Hepatocyte (in vitro differentiated cells): Measurements from ENCODE around the gene SH3BP4. TPM values are rescaled to one million over a fixed set of nuclear protein-coding genes. Genes with fewer than 3 reads are reported as not detected.
"Not testable (repeated sequence)": the region's sequence is repeated elsewhere in the genome, so short reads cannot be mapped to it uniquely, and the experiment has no call there.

Source experiments
- DNase-seq: peaks from one replicate; pipeline ENCODE4 v3.0.0-alpha.2; 2016; ENCODE audit warnings: low spot score
- H2AFZ ChIP-seq: fragments of 200-600 bp; sonication (generic); 2 replicates; pipeline ENCODE4 v1.6.0; 2016; ENCODE audit warnings: antibody characterized with exemption, mild to moderate bottlenecking
- H3K27ac ChIP-seq: fragments of 200-600 bp; sonication (generic); 2 replicates; pipeline ENCODE4 v1.5.1; 2016; ENCODE audit warnings: mild to moderate bottlenecking
- H3K27me3 ChIP-seq: fragments of 200-600 bp; sonication (generic); 2 replicates; pipeline ENCODE4 v1.6.1; 2016
- H3K36me3 ChIP-seq: fragments of 200-600 bp; sonication (generic); replicated peaks from 2 replicates; pipeline ENCODE4 v1.5.1; 2016; ENCODE audit warnings: low read depth; ENCODE audit not compliant: insufficient read depth
- H3K4me1 ChIP-seq: fragments of 200-600 bp; sonication (generic); 2 replicates; pipeline ENCODE4 v1.5.1; 2016; ENCODE audit warnings: mild to moderate bottlenecking, moderate library complexity; ENCODE audit not compliant: insufficient read depth
- H3K4me2 ChIP-seq: fragments of 200-600 bp; sonication (generic); 2 replicates; pipeline ENCODE4 v1.6.0; 2016
- H3K4me3 ChIP-seq: fragments of 200-600 bp; sonication (generic); 2 replicates; pipeline ENCODE4 v1.5.1; 2016; ENCODE audit warnings: mild to moderate bottlenecking
- H3K79me2 ChIP-seq: fragments of 200-600 bp; sonication (generic); 2 replicates; pipeline ENCODE4 v1.6.0; 2017; ENCODE audit warnings: mild to moderate bottlenecking
- H3K9me2 ChIP-seq: fragments of 200-600 bp; sonication (generic); replicated peaks from 2 replicates; pipeline ENCODE4 v1.6.0; 2017; ENCODE audit warnings: mild to moderate bottlenecking; ENCODE audit not compliant: insufficient read depth
- H3K9me3 ChIP-seq: fragments of 200-600 bp; sonication (generic); 2 replicates; pipeline ENCODE4 v1.5.1; 2016; ENCODE audit warnings: low read depth, mild to moderate bottlenecking
- H4K20me1 ChIP-seq: fragments of 200-600 bp; sonication (generic); 2 replicates; pipeline ENCODE4 v1.6.0; 2016; ENCODE audit warnings: mild to moderate bottlenecking; ENCODE audit not compliant: insufficient read depth, poor library complexity, severe bottlenecking
- EZH2 ChIP-seq: fragments of 200-600 bp; sonication (generic); IDR thresholded peaks from 2 replicates; pipeline ENCODE4 v1.6.1; 2016; ENCODE audit warnings: antibody characterized with exemption, mild to moderate bottlenecking, borderline replicate concordance
- EZH2phosphoT487 ChIP-seq: fragments of 200-600 bp; sonication (generic); IDR thresholded peaks from one replicate; pipeline ENCODE4 v1.6.1; 2018; ENCODE audit warnings: antibody characterized with exemption, mild to moderate bottlenecking, low read depth, moderate library complexity; ENCODE audit not compliant: unreplicated experiment, severe bottlenecking
- WGBS: methylation state at CpG from one replicate; pipeline ENCODE4 v1.1.6; 2016; ENCODE audit warnings: low lambda C conversion rate; ENCODE audit errors: missing lambda C conversion rate; 5-methylcytosine and 5-hydroxymethylcytosine counted together
- polyA plus RNA-seq: library from polyadenylated mRNA; unstranded; fragments of >200 nt; fragmentation: Nextera tagmentation; extraction: Ambion mirVana; gene quantifications from 2 replicates; pipeline ENCODE4 v1.2.1, GENCODE V29; 2016
- total RNA-seq: library from RNA; depleted of rRNA; stranded (reverse); fragments of >200 nt; gene quantifications from 2 replicates; pipeline ENCODE4 v1.2.3, GENCODE V29; 2014
- TF ChIP-seq, protein P1 (sequence below): fragments of 200-600 bp; sonication (generic); IDR thresholded peaks from 2 replicates; pipeline ENCODE4 v1.5.1; 2016; ENCODE audit warnings: antibody characterized with exemption, mild to moderate bottlenecking; ENCODE audit not compliant: poor library complexity

Gene SH3BP4
- total and polyA plus RNA-seq, 2 experiments from 2014 or later, result 23.3 to 32.0 TPM

GRCh38 chr2:235017441-235017840 is 65.6 kb downstream of the SH3BP4 start:
- TF ChIP-seq EZH2, result no peak
- no peaks in the 10 kb centered on the region for H3K36me3 ChIP-seq
- DNase-seq, result no peak
- H2AFZ ChIP-seq, result no peak overlapping the region
- no peak overlapping the region for H3K4me2 ChIP-seq
- H3K27me3 ChIP-seq, result no peaks in the 10 kb centered on the region
- no peak overlapping the region for H3K4me3 ChIP-seq
- peaks cover 89% of the 10 kb centered on the region for H3K79me2 ChIP-seq
- no peaks in the 10 kb centered on the region for H3K9me2 ChIP-seq
- no peaks in the 10 kb centered on the region for H4K20me1 ChIP-seq
- H3K9me3 ChIP-seq, result no peaks in the 10 kb centered on the region
- no peak overlapping the region for H3K27ac ChIP-seq
- WGBS, result 68% methylated on average over 4 of the region's 4 CpGs
- H3K4me1 ChIP-seq, result no peaks in the 10 kb centered on the region

- Histone ChIP-seq H3K9me3 (no peaks in the 10 kb centered on the region), H3K36me3 (no peaks in the 10 kb centered on the region), H3K4me3 (no peak overlapping the region), H4K20me1 (no peaks in the 10 kb centered on the region), H3K27ac (no peak overlapping the region), H2AFZ (no peak overlapping the region), H3K4me1 (peaks cover 3% of the 10 kb centered on the region), H3K27me3 (no peaks in the 10 kb centered on the region), H3K9me2 (no peaks in the 10 kb centered on the region), H3K4me2 (no peak overlapping the region), H3K79me2 (peaks cover 88% of the 10 kb centered on the region)
- 100% methylated on average over 6 of the region's 6 CpGs for WGBS
- TF ChIP-seq EZH2 (no peak), EZH2phosphoT487 (no peak)
- TF ChIP-seq, protein P1, sequence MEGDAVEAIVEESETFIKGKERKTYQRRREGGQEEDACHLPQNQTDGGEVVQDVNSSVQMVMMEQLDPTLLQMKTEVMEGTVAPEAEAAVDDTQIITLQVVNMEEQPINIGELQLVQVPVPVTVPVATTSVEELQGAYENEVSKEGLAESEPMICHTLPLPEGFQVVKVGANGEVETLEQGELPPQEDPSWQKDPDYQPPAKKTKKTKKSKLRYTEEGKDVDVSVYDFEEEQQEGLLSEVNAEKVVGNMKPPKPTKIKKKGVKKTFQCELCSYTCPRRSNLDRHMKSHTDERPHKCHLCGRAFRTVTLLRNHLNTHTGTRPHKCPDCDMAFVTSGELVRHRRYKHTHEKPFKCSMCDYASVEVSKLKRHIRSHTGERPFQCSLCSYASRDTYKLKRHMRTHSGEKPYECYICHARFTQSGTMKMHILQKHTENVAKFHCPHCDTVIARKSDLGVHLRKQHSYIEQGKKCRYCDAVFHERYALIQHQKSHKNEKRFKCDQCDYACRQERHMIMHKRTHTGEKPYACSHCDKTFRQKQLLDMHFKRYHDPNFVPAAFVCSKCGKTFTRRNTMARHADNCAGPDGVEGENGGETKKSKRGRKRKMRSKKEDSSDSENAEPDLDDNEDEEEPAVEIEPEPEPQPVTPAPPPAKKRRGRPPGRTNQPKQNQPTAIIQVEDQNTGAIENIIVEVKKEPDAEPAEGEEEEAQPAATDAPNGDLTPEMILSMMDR, result no peak
- no peak for DNase-seq
These were observed 67.0 kb downstream of the SH3BP4 start for GRCh38 chr2:235018838-235019237.

GRCh38 chr2:235020141-235020540 is 68.3 kb downstream of the SH3BP4 start:
- not testable (repeated sequence) for DNase-seq, H3K9me3 ChIP-seq, H3K9me2 ChIP-seq, H3K4me2 ChIP-seq, H3K4me3 ChIP-seq, H2AFZ ChIP-seq, H3K36me3 ChIP-seq, H3K27ac ChIP-seq, H3K27me3 ChIP-seq, H4K20me1 ChIP-seq
- H3K79me2 ChIP-seq, result peaks cover 87% of the 10 kb centered on the region
- H3K4me1 ChIP-seq, result peaks cover 16% of the 10 kb centered on the region
- WGBS, result 97% methylated on average over 4 of the region's 4 CpGs

GRCh38 chr2:235021752-235022151 is 69.9 kb downstream of the SH3BP4 start:
- Histone ChIP-seq H3K27me3 (no peaks in the 10 kb centered on the region), H3K9me3 (no peaks in the 10 kb centered on the region), H3K4me3 (no peak overlapping the region), H3K9me2 (no peaks in the 10 kb centered on the region), H3K36me3 (no peaks in the 10 kb centered on the region), H2AFZ (no peak overlapping the region), H3K79me2 (peaks cover 86% of the 10 kb centered on the region), H3K4me1 (peaks cover 23% of the 10 kb centered on the region), H4K20me1 (no peaks in the 10 kb centered on the region), H3K27ac (no peak overlapping the region), H3K4me2 (no peak overlapping the region)
- DNase-seq, result no peak
- 60% methylated on average over 2 of the region's 2 CpGs for WGBS
- TF ChIP-seq EZH2 (no peak), EZH2phosphoT487 (no peak)
- TF ChIP-seq, protein P1, result no peak
